ENCODE measurements around the gene ASPA.

The ASPA gene

DNA sequence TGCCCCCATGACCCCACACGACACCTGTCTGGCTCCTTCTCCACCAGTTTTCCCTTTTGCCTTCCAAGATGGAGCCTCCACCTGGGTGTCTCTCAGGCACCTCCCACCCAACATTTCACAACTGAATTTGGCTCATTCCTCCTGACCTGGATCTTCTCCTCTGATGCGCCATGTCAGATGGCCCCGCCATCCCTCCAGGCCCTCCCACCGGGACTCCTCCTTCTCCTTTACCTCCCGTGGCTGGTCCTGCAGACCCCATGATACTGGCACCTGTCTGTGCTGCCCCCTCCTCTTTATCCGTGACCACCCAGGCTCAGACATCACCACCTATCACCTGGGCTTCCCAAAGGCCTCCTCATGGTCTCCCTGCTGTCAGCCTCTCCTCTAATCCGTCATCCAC, 77.1 kb downstream of the ASPA start:
- no peak for DNase-seq
- TF ChIP-seq GATA1 (IDR thresholded peaks at IDR 0.05; ENCODE audit: low read depth, low read length) (no peak), POLR2A (IDR thresholded peaks at IDR 0.05; ENCODE audit: low read length) (no peak)
